Esophagus muscularis mucosa (tissue), 4 donors: Measurements from ENCODE around the gene ZNF683. TPM values are rescaled to one million over a fixed set of nuclear protein-coding genes. Genes with fewer than 3 reads are reported as not detected.
A peak's percentile ranks its signal among the peaks of the same experiment; 100 is the strongest.

Experiments used
- DNase-seq: peaks from one replicate; pipeline ENCODE4 v3.0.0-alpha.2; 2017; ENCODE audit errors: extremely low spot score
- H3K27ac ChIP-seq, 4 donors: fragments of 200-600 bp; sonication (generic); replicated peaks in 1 of 4; 1 replicate in 3 of 4; 2 replicates in 1 of 4; pipeline ENCODE4 v1.5.1; 2016 to 2019; ENCODE audit warnings: mild to moderate bottlenecking in 1 of 4
- H3K27me3 ChIP-seq, 4 donors: fragments of 200-600 bp; sonication (generic); one replicate each; pipeline versions ENCODE4 v1.5.1 to v1.6.0; 2016 to 2019
- H3K36me3 ChIP-seq, 4 donors: fragments of 200-600 bp; sonication (generic); one replicate each; pipeline ENCODE4 v1.5.1; 2016 to 2019
- H3K4me1 ChIP-seq, 4 donors: fragments of 200-600 bp; sonication (generic); one replicate each; pipeline ENCODE4 v1.5.1; 2016 to 2019
- H3K4me3 ChIP-seq, 4 donors: fragments of 200-600 bp; sonication (generic); 1 replicate in 2 of 4; 2 replicates in 2 of 4; pipeline ENCODE4 v1.5.1; 2016 to 2019; ENCODE audit warnings: mild to moderate bottlenecking in 4 of 4, moderate library complexity in 1 of 4
- H3K9me3 ChIP-seq, 4 donors: fragments of 200-600 bp; sonication (generic); 1 replicate in 3 of 4; 2 replicates in 1 of 4; pipeline ENCODE4 v1.5.1; 2016 to 2019
- EP300 ChIP-seq: sonication (generic); formaldehyde crosslinking; IDR thresholded peaks from one replicate; pipeline ENCODE4 v1.6.1; 2017; ENCODE audit warnings: antibody characterized with exemption
- POLR2A ChIP-seq: fragments of 450-650 bp; IDR thresholded peaks from one replicate; pipeline ENCODE4 v1.6.1; 2017; ENCODE audit warnings: antibody characterized with exemption, moderate library complexity, mild to moderate bottlenecking, low read depth
- POLR2AphosphoS5 ChIP-seq, 2 donors: sonication (generic); formaldehyde crosslinking; IDR thresholded peaks; one replicate each; pipeline ENCODE4 v1.6.1; 2017; ENCODE audit warnings: antibody characterized with exemption in 2 of 2
- WGBS: methylation state at CpG from one replicate; pipeline ENCODE4 v1.1.5; 2018; 5-methylcytosine and 5-hydroxymethylcytosine counted together
- intact Hi-C: fragments of 100-400 bp; cut with DNase I; formaldehyde crosslinking; loops from one replicate; pipeline ENCODE4 v1.15.1; 2023
- total RNA-seq, 4 donors: library from RNA; depleted of rRNA; stranded (reverse); fragments of >200 nt; gene quantifications; one replicate each; pipeline versions ENCODE4 v1.1.0 to v1.2.1, GENCODE V29; 2016
- TF ChIP-seq, protein P1 (sequence below), 3 experiments: fragments of 200-600 bp in 2 of 3; fragments of 450-650 bp in 1 of 3; sonication (generic) in 2 of 3; IDR thresholded peaks; one replicate each; pipeline ENCODE4 v1.5.1; 2017 to 2019; ENCODE audit warnings: antibody characterized with exemption in 3 of 3, mild to moderate bottlenecking in 2 of 3, moderate library complexity in 1 of 3

Gene ZNF683
- total RNA-seq, 4 donors from 2014 or later: not detected

DNA sequence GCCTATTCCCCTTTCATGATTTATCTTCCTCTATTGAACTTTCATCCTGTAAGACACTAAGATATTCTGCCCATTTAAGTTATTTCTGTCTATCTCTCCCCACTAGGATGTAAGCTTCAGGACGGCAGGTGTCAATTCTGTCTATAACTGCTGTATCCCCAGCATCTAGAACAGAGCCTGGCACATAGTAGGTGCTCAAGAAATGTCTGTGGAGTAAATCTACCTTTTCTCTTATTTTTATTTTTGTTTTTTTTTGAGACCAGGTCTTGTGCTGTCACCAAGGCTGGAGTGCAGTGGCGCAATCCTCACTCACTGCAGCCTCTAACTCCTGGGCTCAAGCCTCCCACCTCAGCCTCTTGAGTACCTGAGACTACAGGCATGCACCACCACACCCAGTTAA lies 49.2 kb downstream of the ZNF683 start:
- peaks cover 0 to 23% (median 2%) of the 10 kb centered on the region in 4 donors for H3K27me3 ChIP-seq
- WGBS: 89% methylated on average over 2 of the region's 2 CpGs
- H3K36me3 ChIP-seq: no peaks in the 10 kb centered on the region
- no peak overlapping the region for H3K4me3 ChIP-seq
- H3K9me3 ChIP-seq: no peaks in the 10 kb centered on the region
- H3K27ac ChIP-seq: no peak overlapping the region
- peaks cover 3 to 15% (median 9%) of the 10 kb centered on the region in 4 donors for H3K4me1 ChIP-seq
- intact Hi-C loops: loop anchor here (5.0 kb wide), 1 partner anchor 151 kb away; the partner anchor contains the start of gene ZNF593OS
- TF ChIP-seq EP300 (no peak), POLR2AphosphoS5 (IDR thresholded peaks at IDR 0.05) (no peak), POLR2A (no peak)
- TF ChIP-seq, protein P1, sequence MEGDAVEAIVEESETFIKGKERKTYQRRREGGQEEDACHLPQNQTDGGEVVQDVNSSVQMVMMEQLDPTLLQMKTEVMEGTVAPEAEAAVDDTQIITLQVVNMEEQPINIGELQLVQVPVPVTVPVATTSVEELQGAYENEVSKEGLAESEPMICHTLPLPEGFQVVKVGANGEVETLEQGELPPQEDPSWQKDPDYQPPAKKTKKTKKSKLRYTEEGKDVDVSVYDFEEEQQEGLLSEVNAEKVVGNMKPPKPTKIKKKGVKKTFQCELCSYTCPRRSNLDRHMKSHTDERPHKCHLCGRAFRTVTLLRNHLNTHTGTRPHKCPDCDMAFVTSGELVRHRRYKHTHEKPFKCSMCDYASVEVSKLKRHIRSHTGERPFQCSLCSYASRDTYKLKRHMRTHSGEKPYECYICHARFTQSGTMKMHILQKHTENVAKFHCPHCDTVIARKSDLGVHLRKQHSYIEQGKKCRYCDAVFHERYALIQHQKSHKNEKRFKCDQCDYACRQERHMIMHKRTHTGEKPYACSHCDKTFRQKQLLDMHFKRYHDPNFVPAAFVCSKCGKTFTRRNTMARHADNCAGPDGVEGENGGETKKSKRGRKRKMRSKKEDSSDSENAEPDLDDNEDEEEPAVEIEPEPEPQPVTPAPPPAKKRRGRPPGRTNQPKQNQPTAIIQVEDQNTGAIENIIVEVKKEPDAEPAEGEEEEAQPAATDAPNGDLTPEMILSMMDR (IDR thresholded peaks at IDR 0.05): no peak
- no peak for DNase-seq

DNA sequence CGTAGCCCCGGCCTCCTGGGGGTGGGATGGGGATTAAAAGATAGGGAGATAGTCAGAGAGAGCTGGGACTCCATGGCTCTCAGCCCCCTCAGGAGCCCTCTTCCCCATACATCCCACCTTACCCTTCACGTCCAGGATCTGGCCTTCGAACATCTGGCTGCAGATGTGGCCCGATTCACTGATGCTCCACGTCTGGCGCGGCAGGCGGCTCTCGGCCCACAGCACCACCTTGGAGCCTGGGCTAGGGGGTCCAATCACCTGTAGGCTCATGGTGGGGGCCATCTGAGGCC lies 50.6 kb downstream of the ZNF683 start:
- no peak for TF ChIP-seq EP300
- TF ChIP-seq, protein P1 (IDR thresholded peaks at IDR 0.05): no peak
- TF ChIP-seq POLR2A: no peak
- TF ChIP-seq POLR2AphosphoS5 (IDR thresholded peaks at IDR 0.05): no peak
- peaks cover 7 to 22% (median 15%) of the 10 kb centered on the region in 4 donors for H3K4me1 ChIP-seq
- H3K27me3 ChIP-seq: peaks cover 0 to 18% (median 2%) of the 10 kb centered on the region in 4 donors
- no peaks in the 10 kb centered on the region for H3K36me3 ChIP-seq
- DNase-seq: no peak
- 69% methylated on average over 9 of the region's 10 CpGs for WGBS
- H3K4me3 ChIP-seq: no peak overlapping the region
- H3K27ac ChIP-seq: no peak overlapping the region
- intact Hi-C loops: loop anchor here (5.0 kb wide), 1 partner anchor 150 kb away; the partner anchor contains the start of gene ZNF593OS
- no peaks in the 10 kb centered on the region for H3K9me3 ChIP-seq

DNA sequence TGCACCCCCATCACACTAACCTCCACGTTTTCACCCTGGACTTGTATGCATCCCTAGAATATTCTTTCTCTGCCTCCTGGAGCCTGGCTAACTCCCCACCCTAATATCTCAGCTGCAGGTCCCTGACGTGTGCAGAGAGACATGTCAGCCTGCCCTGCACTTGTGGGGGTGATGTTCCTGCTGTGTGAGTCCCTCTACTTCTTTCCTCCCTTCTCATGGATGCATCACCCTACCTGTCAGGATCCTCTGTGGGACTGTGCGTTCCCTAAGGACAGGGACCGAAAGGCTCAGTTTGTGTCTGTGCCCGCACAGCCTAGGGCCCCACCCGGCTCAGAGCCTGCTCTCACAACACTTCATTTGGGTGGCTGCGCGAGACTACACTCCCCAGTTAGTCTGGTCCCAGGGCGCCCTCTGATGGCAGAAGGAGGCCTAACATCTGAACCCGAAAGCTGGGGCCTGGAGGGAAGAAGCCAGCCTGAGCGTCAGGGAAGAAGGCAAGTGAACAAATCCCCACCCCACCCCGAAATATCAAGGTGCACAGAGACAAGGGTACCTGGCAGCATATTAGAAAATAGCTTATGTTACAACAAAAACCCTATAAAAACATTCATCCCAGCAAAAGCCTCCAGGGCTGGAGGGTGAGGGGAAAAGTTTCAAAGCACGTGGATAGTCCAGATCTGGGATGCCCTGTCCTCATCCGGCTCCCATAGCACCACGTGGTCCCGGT lies 51.1 kb downstream of the ZNF683 start:
- Histone ChIP-seq H3K4me1 (peaks cover 7 to 22% (median 15%) of the 10 kb centered on the region in 4 donors), H3K27ac (no peak overlapping the region), H3K4me3 (no peak overlapping the region), H3K27me3 (peaks cover 0 to 18% (median 2%) of the 10 kb centered on the region in 4 donors), H3K36me3 (no peaks in the 10 kb centered on the region), H3K9me3 (no peaks in the 10 kb centered on the region)
- TF ChIP-seq, protein P1 (IDR thresholded peaks at IDR 0.05): peak; percentile 83 to 97 (median 91)
- TF ChIP-seq POLR2AphosphoS5 (IDR thresholded peaks at IDR 0.05) (peak in 1 of 2 donors; percentile 67), POLR2A (no peak), EP300 (no peak)
- peak; percentile 99 for DNase-seq
- 13% methylated on average over 14 of the region's 16 CpGs for WGBS
- intact Hi-C loops: loop anchor here (1.0 to 5.0 kb wide), 2 partner anchors 46 to 149 kb away; partner anchors contain the start of gene ZNF593OS

DNA sequence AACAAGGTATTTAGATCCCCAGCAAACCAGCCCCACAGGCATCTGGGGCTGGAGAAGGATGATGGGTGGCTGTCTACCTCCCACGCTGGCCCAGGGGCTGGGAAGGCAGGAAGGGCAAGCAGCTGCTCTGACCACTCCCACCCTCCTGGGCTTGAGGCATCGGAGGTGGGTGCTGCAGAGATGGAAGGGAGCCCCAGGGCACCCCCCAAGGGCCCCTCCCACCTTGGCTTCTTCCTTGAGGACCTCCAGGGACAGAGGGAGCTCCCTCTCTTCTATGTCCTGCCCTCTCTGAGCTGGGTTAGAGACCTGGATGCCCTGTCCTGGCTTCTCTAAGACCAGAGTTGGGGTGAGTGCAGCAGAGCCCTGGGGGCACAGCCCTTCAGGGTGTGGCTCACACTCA lies 51.7 kb downstream of the ZNF683 start:
- Histone ChIP-seq H3K27ac (no peak overlapping the region), H3K27me3 (peaks cover 0 to 18% (median 2%) of the 10 kb centered on the region in 4 donors), H3K4me3 (no peak overlapping the region), H3K4me1 (peaks cover 7 to 22% (median 15%) of the 10 kb centered on the region in 4 donors), H3K9me3 (no peaks in the 10 kb centered on the region), H3K36me3 (no peaks in the 10 kb centered on the region)
- DNase-seq: no peak
- TF ChIP-seq POLR2A (no peak), POLR2AphosphoS5 (IDR thresholded peaks at IDR 0.05) (no peak), EP300 (no peak)
- TF ChIP-seq, protein P1 (IDR thresholded peaks at IDR 0.05): no peak
- no CpG with 5 or more reads among the region's 2 CpGs for WGBS
- intact Hi-C loops: loop anchor here (1.0 to 5.0 kb wide), 2 partner anchors 46 to 149 kb away; partner anchors contain the start of gene ZNF593OS
